PC-9 (cell line): ENCODE data around the gene AKT1. TPM values are rescaled to one million over a fixed set of nuclear protein-coding genes. Genes with fewer than 3 reads are reported as not detected.
A peak's percentile ranks its signal among the peaks of the same experiment; 100 is the strongest.

ENCODE experiments used
- BruUV-seq: library from RNA; stranded (reverse); fragments of 400-500 nt; replicated peaks from 2 replicates; lab custom pipeline; 2021; lab: Mats Ljungman, UMichigan
- CTCF ChIA-PET: fragments of 300-600 bp; sonication (Branson Sonifier 250); formaldehyde crosslinking; loops from one replicate; lab custom pipeline; 2022; ENCODE audit warnings: antibody characterized with exemption; lab: Charles Lee
- POLR2A ChIA-PET: fragments of 300-600 bp; sonication (Branson Sonifier 250); formaldehyde crosslinking; loops from one replicate; lab custom pipeline; 2022; ENCODE audit warnings: antibody characterized with exemption; ENCODE audit not compliant: unreplicated experiment; lab: Charles Lee
- DNase-seq, 2 experiments: peaks; one replicate each; pipeline versions ENCODE4 v3.0.0 to v3.0.0-alpha.2; 2015 to 2022; ENCODE audit warnings: mixed read lengths in 1 of 2
- H2AFZ ChIP-seq: fragments of 200-600 bp; sonication (generic); 2 replicates; pipeline ENCODE4 v1.8.1; 2017; ENCODE audit warnings: antibody characterized with exemption
- H3F3A ChIP-seq: fragments of 200-600 bp; sonication (generic); 2 replicates; pipeline ENCODE4 v1.8.1; 2017; ENCODE audit warnings: antibody characterized with exemption, mild to moderate bottlenecking, low read depth; ENCODE audit not compliant: insufficient read depth
- H3K27ac ChIP-seq: fragments of 200-600 bp; sonication (generic); 2 replicates; pipeline ENCODE4 v1.6.1; 2016; ENCODE audit warnings: mixed run types
- H3K27me3 ChIP-seq: fragments of 200-600 bp; sonication (generic); 2 replicates; pipeline ENCODE4 v1.6.1; 2016; ENCODE audit warnings: low read depth, mixed run types; ENCODE audit not compliant: insufficient read depth
- H3K36me3 ChIP-seq: fragments of 200-600 bp; sonication (generic); 2 replicates; pipeline ENCODE4 v1.6.1; 2016; ENCODE audit warnings: low read depth, mixed run types
- H3K4me1 ChIP-seq: fragments of 200-600 bp; sonication (generic); replicated peaks from 2 replicates; pipeline ENCODE4 v1.6.1; 2016; ENCODE audit warnings: mixed run types; ENCODE audit not compliant: insufficient read depth
- H3K4me2 ChIP-seq: fragments of 200-600 bp; sonication (generic); 2 replicates; pipeline ENCODE4 v1.6.1; 2017; ENCODE audit warnings: mixed run types
- H3K4me3 ChIP-seq: fragments of 200-600 bp; sonication (generic); 2 replicates; pipeline ENCODE4 v1.6.1; 2016; ENCODE audit warnings: mixed run types
- H3K79me2 ChIP-seq: fragments of 200-600 bp; sonication (generic); 2 replicates; pipeline ENCODE4 v1.6.1; 2017; ENCODE audit warnings: low read depth, mixed run types
- H3K9me2 ChIP-seq: fragments of 200-600 bp; sonication (generic); 2 replicates; pipeline ENCODE4 v1.8.1; 2017; ENCODE audit warnings: mild to moderate bottlenecking; ENCODE audit not compliant: insufficient read depth
- H3K9me3 ChIP-seq: fragments of 200-600 bp; sonication (generic); 2 replicates; pipeline ENCODE4 v1.8.1; 2016; ENCODE audit warnings: low read depth; ENCODE audit not compliant: insufficient read depth
- H4K20me1 ChIP-seq: fragments of 200-600 bp; sonication (generic); 2 replicates; pipeline ENCODE4 v1.8.1; 2017; ENCODE audit not compliant: insufficient read depth
- CTCF ChIP-seq: fragments of 200-600 bp; sonication (generic); conservative IDR thresholded peaks from 2 replicates; pipeline ENCODE4 v1.6.1; 2017; ENCODE audit warnings: mixed run types, antibody characterized with exemption, mild to moderate bottlenecking, moderate library complexity
- EZH2 ChIP-seq: fragments of 200-600 bp; sonication (generic); IDR thresholded peaks from 2 replicates; pipeline ENCODE4 v1.8.0; 2017; ENCODE audit warnings: antibody characterized with exemption, low read depth
- intact Hi-C: fragments of 100-400 bp; cut with micrococcal nuclease; formaldehyde crosslinking; loops from one replicate; pipeline ENCODE4 v1.10.0; 2022; ENCODE audit not compliant: unreplicated experiment
- total RNA-seq: library from RNA; stranded (reverse); gene quantifications from 2 replicates; pipeline ENCODE4 v1.2.3, GENCODE V29; 2021

Gene AKT1
- total RNA-seq, 1 experiment from 2014 or later: 107 TPM

DNA sequence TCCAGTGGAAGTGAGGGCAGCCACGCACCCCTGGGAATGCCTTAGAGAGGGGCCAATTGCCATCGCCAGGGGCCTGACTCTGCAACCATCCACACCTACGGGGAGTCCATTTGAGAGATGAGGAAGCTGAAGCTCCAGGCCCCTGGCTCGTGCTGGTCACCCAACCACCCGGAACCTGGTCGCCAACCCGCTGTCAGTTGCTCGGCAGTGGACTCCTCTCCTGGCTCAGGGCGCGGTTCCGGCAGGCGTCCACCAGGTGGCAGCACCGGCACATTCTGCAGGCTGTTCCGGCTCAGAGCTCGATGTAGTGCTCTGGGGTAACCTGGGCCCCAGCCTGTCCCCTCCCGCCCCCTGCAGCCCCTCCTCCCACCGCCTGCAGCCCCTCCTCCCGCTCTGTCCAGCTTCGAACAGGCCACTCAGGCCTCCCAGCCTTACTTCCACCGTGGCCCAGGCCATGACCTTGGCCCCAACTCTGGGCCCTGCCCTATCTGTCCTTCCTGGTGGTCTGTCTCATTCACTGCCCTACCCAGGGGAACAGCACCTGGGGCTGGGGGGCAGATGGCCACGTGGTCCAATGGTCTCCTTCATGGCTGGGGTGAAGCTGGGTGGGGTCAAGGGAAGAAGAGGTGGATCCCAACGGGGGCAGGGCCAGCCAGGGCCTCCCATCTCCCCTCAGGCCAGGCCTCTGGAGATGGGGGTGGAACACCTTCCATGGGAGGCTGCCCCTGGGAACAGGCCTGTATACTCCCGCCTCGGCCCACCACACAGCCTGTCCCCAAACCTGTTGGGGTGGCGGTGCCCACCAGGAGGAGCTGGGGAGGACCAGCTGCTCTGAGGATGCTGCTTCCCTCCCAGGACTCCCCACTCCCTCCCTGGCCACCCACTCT, 26.9 kb downstream of the AKT1 start:
- peak; percentile 64 to 82 for DNase-seq
- no peak overlapping the region for H3K4me2 ChIP-seq
- H3K9me3 ChIP-seq: no peaks in the 10 kb centered on the region
- intact Hi-C loops: loop anchor here (1.0 to 5.0 kb wide), 2 partner anchors 58 to 279 kb away; no protein-coding TSS in a partner anchor
- H3K4me3 ChIP-seq: no peak overlapping the region
- no peaks in the 10 kb centered on the region for H4K20me1 ChIP-seq
- peak; percentile 81 for TF ChIP-seq CTCF
- no peak for TF ChIP-seq EZH2
- peaks cover 3% of the 10 kb centered on the region; the same call in 1 of the 2 replicates for H3K4me1 ChIP-seq
- H3K9me2 ChIP-seq: no peaks in the 10 kb centered on the region
- H3K36me3 ChIP-seq: no peaks in the 10 kb centered on the region; the same call in 1 of the 2 replicates
- CTCF ChIA-PET: interaction anchor here (0.9 to 1.0 kb wide), 2 partner anchors 58 to 200 kb away, joined by 3 to 5 read pairs; no protein-coding TSS in a partner anchor
- H2AFZ ChIP-seq: no peak overlapping the region
- H3F3A ChIP-seq: peaks cover 24% of the 10 kb centered on the region; the same call in 1 of the 2 replicates
- H3K27ac ChIP-seq: no peak overlapping the region
- no TSS peak for BruUV-seq
- H3K27me3 ChIP-seq: no peaks in the 10 kb centered on the region
- H3K79me2 ChIP-seq: no peaks in the 10 kb centered on the region
- POLR2A ChIA-PET: interaction anchor here (0.6 to 0.7 kb wide), 2 partner anchors 95 to 317 kb away, joined by 3 to 29 read pairs; no protein-coding TSS in a partner anchor

DNA sequence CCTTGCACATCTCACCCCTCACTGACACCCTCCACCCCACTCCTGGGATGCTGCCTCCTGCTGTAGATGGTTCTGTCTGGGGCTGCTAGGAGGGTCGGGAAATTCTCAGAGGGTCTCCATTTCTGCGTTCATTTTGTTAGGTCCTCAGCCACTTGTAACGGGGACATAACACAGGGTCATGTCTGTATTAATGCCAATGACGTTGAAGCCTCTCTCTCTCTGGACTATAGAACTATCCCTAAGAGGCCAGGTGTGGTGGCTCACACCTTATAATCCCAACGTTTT, 28.0 kb downstream of the AKT1 start:
- ChIA-PET CTCF (interaction anchor here (0.9 kb wide), 1 partner anchor 59 kb away, joined by 5 read pairs; no protein-coding TSS in a partner anchor), POLR2A (no interaction called here)
- Histone ChIP-seq H3K4me2 (no peak overlapping the region), H3F3A (peaks cover 24% of the 10 kb centered on the region; the same call in 1 of the 2 replicates), H3K36me3 (no peaks in the 10 kb centered on the region; the same call in 1 of the 2 replicates), H3K27ac (no peak overlapping the region), H3K4me1 (peaks cover 3% of the 10 kb centered on the region; the same call in 1 of the 2 replicates), H3K27me3 (no peaks in the 10 kb centered on the region), H3K4me3 (no peak overlapping the region), H3K9me2 (no peaks in the 10 kb centered on the region), H3K79me2 (no peaks in the 10 kb centered on the region), H4K20me1 (no peaks in the 10 kb centered on the region), H2AFZ (no peak overlapping the region), H3K9me3 (no peaks in the 10 kb centered on the region)
- BruUV-seq: no TSS peak
- DNase-seq: no peak
- intact Hi-C loops: loop anchor here (5.0 kb wide), 1 partner anchor 280 kb away; no protein-coding TSS in a partner anchor
- no peak for TF ChIP-seq CTCF
- TF ChIP-seq EZH2: no peak

DNA sequence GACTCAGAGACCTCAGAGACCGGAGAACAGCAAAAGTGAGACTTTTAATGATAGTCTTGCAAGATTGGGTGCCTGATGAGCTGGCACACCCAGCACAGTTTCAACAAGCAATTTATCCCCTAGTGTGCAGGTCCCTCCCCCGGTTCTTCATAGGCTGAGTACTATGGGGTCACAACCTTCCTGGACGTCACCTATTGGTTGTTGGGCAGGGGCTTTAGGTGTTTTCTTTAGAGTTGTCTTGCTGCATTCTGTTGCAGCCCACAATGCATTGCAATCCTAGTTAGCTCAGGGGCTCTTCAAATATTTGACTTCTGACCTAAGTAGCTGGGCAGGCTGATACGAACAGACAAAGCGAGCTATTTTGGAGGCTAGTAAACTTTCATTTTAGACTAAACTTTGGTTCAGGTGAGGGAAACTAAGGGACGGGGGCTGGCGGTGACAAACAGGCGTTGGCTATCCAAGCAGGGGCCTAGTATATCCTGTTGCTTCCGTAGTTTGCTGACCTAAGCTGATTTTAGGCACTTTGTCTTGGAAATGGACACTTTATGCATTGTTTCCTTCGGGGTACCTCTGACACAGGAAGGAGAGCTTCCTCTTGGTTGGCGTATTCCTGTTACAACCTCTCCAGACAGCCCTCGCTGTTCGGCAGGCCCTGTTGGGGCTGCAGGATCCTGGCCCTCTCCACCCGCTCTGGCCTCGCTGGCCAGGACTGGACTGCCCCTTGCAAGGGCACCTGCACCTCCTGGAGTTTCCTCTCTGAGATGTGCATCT, 28.5 kb downstream of the AKT1 start:
- Histone ChIP-seq H2AFZ (no peak overlapping the region), H4K20me1 (no peaks in the 10 kb centered on the region), H3K36me3 (peaks cover 2% of the 10 kb centered on the region; the same call in 1 of the 2 replicates), H3K9me2 (no peaks in the 10 kb centered on the region), H3K9me3 (no peaks in the 10 kb centered on the region), H3K27ac (no peak overlapping the region), H3K4me1 (peaks cover 3% of the 10 kb centered on the region; the same call in 1 of the 2 replicates), H3K4me2 (no peak overlapping the region), H3F3A (peaks cover 24% of the 10 kb centered on the region; the same call in 1 of the 2 replicates), H3K27me3 (no peaks in the 10 kb centered on the region), H3K4me3 (no peak overlapping the region), H3K79me2 (no peaks in the 10 kb centered on the region)
- intact Hi-C loops: loop anchor here (5.0 kb wide), 1 partner anchor 280 kb away; no protein-coding TSS in a partner anchor
- no TSS peak for BruUV-seq
- TF ChIP-seq CTCF (no peak), EZH2 (no peak)
- ChIA-PET CTCF (no interaction called here), POLR2A (no interaction called here)
- no peak for DNase-seq
